H1 (cell line): ENCODE data around the gene KCNQ1OT1.

Experiments
- ATF2 ChIP-seq: IDR thresholded peaks from 2 replicates; pipeline ENCODE4 v1.6.1; 2012; ENCODE audit warnings: low read length, inconsistent platforms
- EZH2 ChIP-seq: fragments of 200-600 bp; sonication (generic); IDR thresholded peaks from 2 replicates; pipeline ENCODE4 v1.7.1; 2012; ENCODE audit warnings: low read depth, mild to moderate bottlenecking, moderate library complexity, low read length, inconsistent platforms; ENCODE audit not compliant: severe bottlenecking

GRCh38 chr11:2711161-2711560, 11.4 kb upstream of the KCNQ1OT1 start:
- TF ChIP-seq EZH2 (no peak), ATF2 (no peak)
